ENCODE measurements around the gene ATG101. TPM values are rescaled to one million over a fixed set of nuclear protein-coding genes. Genes with fewer than 3 reads are reported as not detected.

The ATG101 gene
- total and polyA plus RNA-seq, 7 donors = 25.1 to 154 (median 35.3) TPM

DNA sequence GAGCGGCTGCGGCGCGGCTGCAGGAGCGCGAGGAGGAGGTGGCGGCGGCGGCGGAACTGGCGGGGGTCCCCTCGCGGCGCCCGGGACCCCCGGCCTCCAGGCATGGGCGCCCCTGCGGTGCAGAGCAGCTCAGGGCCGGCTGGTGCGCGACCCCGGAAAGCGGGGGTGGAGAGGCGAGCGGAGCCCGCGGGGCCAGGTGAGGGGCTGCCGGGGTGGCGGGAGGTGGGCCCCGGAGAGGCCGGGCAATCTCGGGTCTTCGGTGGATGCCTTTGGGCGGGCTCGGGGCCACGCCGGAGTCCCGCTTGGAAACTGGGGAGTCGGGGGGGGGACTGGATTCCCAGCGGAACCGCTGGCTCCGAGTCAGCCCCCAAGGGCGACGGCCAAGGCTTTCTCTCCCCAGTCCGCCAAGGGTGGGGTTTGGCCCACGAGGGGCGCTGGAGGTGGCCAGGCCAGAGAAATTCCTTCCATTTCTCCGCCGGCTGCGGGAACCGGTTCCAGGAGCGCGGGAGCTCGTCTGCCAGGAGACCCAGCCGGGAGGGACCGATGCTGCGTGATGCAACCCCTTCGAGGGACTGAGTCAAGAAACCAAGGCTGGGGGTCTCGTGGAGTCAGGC, 32.4 kb upstream of the ATG101 start:
- Histone ChIP-seq H3K27me3 (ENCODE audit: insufficient read depth in 3 of 3, low read length in 2 of 3) (no peaks in the 10 kb centered on the region), H3K4me3 (peak overlapping the region; percentile 76), H3K4me1 (peaks cover 57% of the 10 kb centered on the region), H3K36me3 (ENCODE audit: insufficient read depth in 1 of 2, low read depth in 1 of 2) (no peaks in the 10 kb centered on the region), H3K9me3 (no peaks in the 10 kb centered on the region), H3K27ac (peak overlapping the region; percentile 93)
- DNase-seq (peak; percentile 82 to 84), ATAC-seq (no peak)
- TF ChIP-seq, protein P1, sequence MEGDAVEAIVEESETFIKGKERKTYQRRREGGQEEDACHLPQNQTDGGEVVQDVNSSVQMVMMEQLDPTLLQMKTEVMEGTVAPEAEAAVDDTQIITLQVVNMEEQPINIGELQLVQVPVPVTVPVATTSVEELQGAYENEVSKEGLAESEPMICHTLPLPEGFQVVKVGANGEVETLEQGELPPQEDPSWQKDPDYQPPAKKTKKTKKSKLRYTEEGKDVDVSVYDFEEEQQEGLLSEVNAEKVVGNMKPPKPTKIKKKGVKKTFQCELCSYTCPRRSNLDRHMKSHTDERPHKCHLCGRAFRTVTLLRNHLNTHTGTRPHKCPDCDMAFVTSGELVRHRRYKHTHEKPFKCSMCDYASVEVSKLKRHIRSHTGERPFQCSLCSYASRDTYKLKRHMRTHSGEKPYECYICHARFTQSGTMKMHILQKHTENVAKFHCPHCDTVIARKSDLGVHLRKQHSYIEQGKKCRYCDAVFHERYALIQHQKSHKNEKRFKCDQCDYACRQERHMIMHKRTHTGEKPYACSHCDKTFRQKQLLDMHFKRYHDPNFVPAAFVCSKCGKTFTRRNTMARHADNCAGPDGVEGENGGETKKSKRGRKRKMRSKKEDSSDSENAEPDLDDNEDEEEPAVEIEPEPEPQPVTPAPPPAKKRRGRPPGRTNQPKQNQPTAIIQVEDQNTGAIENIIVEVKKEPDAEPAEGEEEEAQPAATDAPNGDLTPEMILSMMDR (IDR thresholded peaks at IDR 0.05) = no peak
- intact Hi-C loops (cut with DNase I) = no loop called here
- WGBS, 3 donors = 1% methylated on average over 25 to 59 of the region's 59 CpGs

GRCh38 chr12:52038447-52038846, 31.3 kb upstream of the ATG101 start:
- intact Hi-C loops (cut with DNase I) = no loop called here
- DNase-seq (no peak), ATAC-seq (no peak)
- TF ChIP-seq, protein P1 (IDR thresholded peaks at IDR 0.05) = no peak
- WGBS, 3 donors = 43 to 68% (median 49%) methylated on average over 6 of the region's 6 CpGs
- H3K36me3 ChIP-seq (ENCODE audit: insufficient read depth in 1 of 2, low read depth in 1 of 2) = no peaks in the 10 kb centered on the region
- peaks cover 58% of the 10 kb centered on the region for H3K4me1 ChIP-seq
- H3K27ac ChIP-seq = peak overlapping the region; percentile 93
- no peaks in the 10 kb centered on the region for H3K9me3 ChIP-seq
- H3K27me3 ChIP-seq (ENCODE audit: insufficient read depth in 3 of 3, low read length in 2 of 3) = no peaks in the 10 kb centered on the region
- H3K4me3 ChIP-seq = peak overlapping the region; percentile 76

DNA sequence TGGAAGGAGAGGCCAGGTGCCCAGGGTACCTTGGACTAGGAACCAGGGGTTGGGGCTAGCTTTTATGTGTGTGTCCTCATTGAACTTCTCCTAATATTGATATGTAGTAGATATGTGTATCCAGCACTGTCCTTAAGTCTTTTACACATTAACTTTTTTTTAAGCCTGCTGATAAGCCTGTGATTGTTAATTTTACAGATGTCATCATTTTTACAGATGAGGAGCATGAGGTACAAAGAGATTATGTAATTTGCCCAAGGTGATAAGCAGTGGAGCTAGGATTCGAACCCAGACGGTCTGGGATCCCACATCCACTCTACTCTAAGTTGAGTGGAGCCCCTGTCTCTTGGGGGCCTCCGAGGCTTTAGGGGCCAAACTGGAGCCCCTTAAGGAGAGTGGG, 28.7 kb upstream of the ATG101 start:
- TF ChIP-seq, protein P1 (IDR thresholded peaks at IDR 0.05) = no peak
- H3K9me3 ChIP-seq = no peaks in the 10 kb centered on the region
- H3K36me3 ChIP-seq (ENCODE audit: insufficient read depth in 1 of 2, low read depth in 1 of 2) = no peaks in the 10 kb centered on the region
- WGBS, 3 donors = 84 to 91% (median 85%) methylated on average over 3 of the region's 3 CpGs
- ATAC-seq (no peak), DNase-seq (no peak)
- H3K27me3 ChIP-seq (ENCODE audit: insufficient read depth in 3 of 3, low read length in 2 of 3) = no peaks in the 10 kb centered on the region
- H3K4me1 ChIP-seq = peaks cover 54% of the 10 kb centered on the region
- no peak overlapping the region for H3K4me3 ChIP-seq
- peak overlapping the region; percentile 93 for H3K27ac ChIP-seq
- intact Hi-C loops (cut with DNase I) = no loop called here

DNA sequence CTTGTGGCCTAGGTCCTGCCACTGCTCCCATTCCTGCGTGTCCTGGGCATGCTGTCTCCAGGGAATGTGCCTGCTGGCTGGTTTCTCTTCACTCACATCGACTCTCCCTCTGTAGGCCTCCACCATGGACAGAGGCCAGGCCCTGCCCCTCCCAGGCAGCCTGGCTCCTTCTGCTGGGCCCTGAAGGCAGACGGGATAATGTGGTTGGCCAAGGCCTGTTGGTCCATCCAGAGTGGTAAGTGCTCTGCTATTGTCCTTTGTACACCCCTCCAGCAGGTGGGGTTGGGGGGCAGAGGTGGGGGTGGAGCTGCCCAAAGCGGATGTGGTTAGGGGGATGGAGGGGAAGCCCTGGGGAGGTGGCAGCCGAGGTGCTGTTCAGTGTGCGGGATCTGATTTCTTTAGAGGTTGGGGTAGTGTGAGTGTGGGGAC, 28.1 kb upstream of the ATG101 start:
- no peak overlapping the region for H3K4me3 ChIP-seq
- WGBS, 3 donors = 45 to 61% (median 45%) methylated on average over 6 of the region's 6 CpGs
- H3K36me3 ChIP-seq (ENCODE audit: insufficient read depth in 1 of 2, low read depth in 1 of 2) = no peaks in the 10 kb centered on the region
- ATAC-seq (peak in 1 of 4 donors; percentile 3), DNase-seq (no peak)
- no peaks in the 10 kb centered on the region for H3K9me3 ChIP-seq
- H3K27ac ChIP-seq = peak overlapping the region; percentile 93
- peaks cover 54% of the 10 kb centered on the region for H3K4me1 ChIP-seq
- no peaks in the 10 kb centered on the region for H3K27me3 ChIP-seq (ENCODE audit: insufficient read depth in 3 of 3, low read length in 2 of 3)
- TF ChIP-seq, protein P1 (IDR thresholded peaks at IDR 0.05) = no peak
- intact Hi-C loops (cut with DNase I) = no loop called here

All from psoas muscle (tissue), 8 donors.